Right lobe of liver (tissue), 4 donors: ENCODE data around the gene SYNJ2.

Experiments used
- POLR2A ChIP-seq: fragments of 450-650 bp; IDR thresholded peaks from one replicate; pipeline ENCODE4 v1.6.1; 2017; ENCODE audit warnings: antibody characterized with exemption, mild to moderate bottlenecking
- TF ChIP-seq, protein P1 (sequence below), 4 donors: fragments of 200-600 bp in 3 of 4; fragments of 450-650 bp in 1 of 4; IDR thresholded peaks; one replicate each; pipeline versions ENCODE4 v1.5.1 to v1.8.0; 2016 to 2022; ENCODE audit warnings: antibody characterized with exemption in 4 of 4, mild to moderate bottlenecking in 2 of 4
- donor health status: DM: no; HTN: no; CAD: no.
- donor health status: DM: no; HTN: no; CAD: no.
- donor health status: DM: no; HTN: yes; CAD: no.

DNA sequence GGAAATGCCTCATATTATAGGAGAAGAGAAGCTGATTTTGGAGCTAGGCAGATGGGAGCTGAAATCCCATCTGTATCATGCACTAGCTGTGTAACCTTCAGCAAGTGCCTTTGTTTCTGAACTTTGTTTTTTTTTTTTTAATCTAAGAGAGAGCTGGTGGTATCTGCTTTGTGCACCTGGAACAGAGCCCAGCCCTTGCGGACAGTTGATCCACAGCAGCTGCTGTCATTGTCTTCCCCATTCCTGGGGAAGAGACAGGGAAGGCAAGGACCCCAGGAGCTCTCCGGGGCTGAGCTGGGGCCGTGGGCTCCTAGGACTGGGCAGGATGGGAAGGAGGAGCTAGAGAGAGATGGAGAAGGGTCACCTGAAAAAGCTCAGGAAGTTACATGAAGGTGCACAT lies 92.1 kb downstream of the SYNJ2 start:
- no peak for TF ChIP-seq POLR2A
- TF ChIP-seq, protein P1, sequence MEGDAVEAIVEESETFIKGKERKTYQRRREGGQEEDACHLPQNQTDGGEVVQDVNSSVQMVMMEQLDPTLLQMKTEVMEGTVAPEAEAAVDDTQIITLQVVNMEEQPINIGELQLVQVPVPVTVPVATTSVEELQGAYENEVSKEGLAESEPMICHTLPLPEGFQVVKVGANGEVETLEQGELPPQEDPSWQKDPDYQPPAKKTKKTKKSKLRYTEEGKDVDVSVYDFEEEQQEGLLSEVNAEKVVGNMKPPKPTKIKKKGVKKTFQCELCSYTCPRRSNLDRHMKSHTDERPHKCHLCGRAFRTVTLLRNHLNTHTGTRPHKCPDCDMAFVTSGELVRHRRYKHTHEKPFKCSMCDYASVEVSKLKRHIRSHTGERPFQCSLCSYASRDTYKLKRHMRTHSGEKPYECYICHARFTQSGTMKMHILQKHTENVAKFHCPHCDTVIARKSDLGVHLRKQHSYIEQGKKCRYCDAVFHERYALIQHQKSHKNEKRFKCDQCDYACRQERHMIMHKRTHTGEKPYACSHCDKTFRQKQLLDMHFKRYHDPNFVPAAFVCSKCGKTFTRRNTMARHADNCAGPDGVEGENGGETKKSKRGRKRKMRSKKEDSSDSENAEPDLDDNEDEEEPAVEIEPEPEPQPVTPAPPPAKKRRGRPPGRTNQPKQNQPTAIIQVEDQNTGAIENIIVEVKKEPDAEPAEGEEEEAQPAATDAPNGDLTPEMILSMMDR (IDR thresholded peaks at IDR 0.05): no peak
